B cell (primary cell): ENCODE measurements around the gene KLF5. TPM values are rescaled to one million over a fixed set of nuclear protein-coding genes. Genes with fewer than 3 reads are reported as not detected.

ENCODE experiments used
- ATAC-seq: fragments of 200-7000 bp; cut with Tn5 transposase; one replicate; pipeline ENCODE4 v1.10.0; 2021; ENCODE audit warnings: low read depth, mild to moderate bottlenecking, moderate number of reproducible peaks, moderate library complexity
- CTCF ChIA-PET: fragments of 350-600 bp; sonication (Branson Sonifier 250); formaldehyde crosslinking; loops from one replicate; lab custom pipeline; 2021; ENCODE audit warnings: antibody characterized with exemption, inconsistent platforms; lab: Charles Lee
- POLR2A ChIA-PET: fragments of 350-600 bp; sonication (Branson Sonifier 250); formaldehyde crosslinking; loops from one replicate; lab custom pipeline; 2021; ENCODE audit warnings: antibody characterized with exemption; lab: Charles Lee
- DNase-seq: peaks from one replicate; pipeline ENCODE4 v3.0.0; 2013
- H2AFZ ChIP-seq: 2 replicates; pipeline ENCODE4 v1.6.1; 2012; ENCODE audit warnings: mild to moderate bottlenecking, low read depth, low read length; ENCODE audit not compliant: insufficient read depth, poor library complexity, severe bottlenecking
- H3K27ac ChIP-seq, 2 donors: 1 replicate in 1 of 2; 2 replicates in 1 of 2; pipeline ENCODE4 v1.5.1; 2012 to 2013; ENCODE audit warnings: low read length in 2 of 2, mild to moderate bottlenecking in 2 of 2, moderate library complexity in 1 of 2
- H3K27me3 ChIP-seq, 4 experiments: fragments of 200-600 bp in 1 of 4; sonication (generic) in 1 of 4; replicated peaks in 1 of 4; 1 replicate in 2 of 4; 2 replicates in 2 of 4; pipeline versions ENCODE4 v1.6.1 to v1.7.0; 2013 to 2016; ENCODE audit warnings: low read length in 3 of 4, mild to moderate bottlenecking in 2 of 4, mixed read lengths in 1 of 4, moderate library complexity in 1 of 4; ENCODE audit not compliant: insufficient read depth in 4 of 4, control insufficient read depth in 3 of 4; ENCODE audit errors: control extremely low read depth in 1 of 4
- H3K36me3 ChIP-seq, 2 experiments: replicated peaks in 1 of 2; 1 replicate in 1 of 2; 2 replicates in 1 of 2; pipeline versions ENCODE4 v1.6.1 to v1.7.1; 2013; ENCODE audit warnings: low read length in 1 of 2; ENCODE audit not compliant: insufficient read depth in 2 of 2, control insufficient read depth in 1 of 2; ENCODE audit errors: control extremely low read depth in 1 of 2, extremely low read depth in 1 of 2
- H3K4me1 ChIP-seq, 2 donors: fragments of 200-600 bp in 1 of 2; sonication (generic) in 1 of 2; 1 replicate in 1 of 2; 2 replicates in 1 of 2; pipeline versions ENCODE4 v1.5.1 to v1.6.1; 2013 to 2017; ENCODE audit warnings: low read length in 2 of 2; ENCODE audit not compliant: control insufficient read depth in 2 of 2, insufficient read depth in 2 of 2
- H3K4me2 ChIP-seq: replicated peaks from 2 replicates; pipeline ENCODE3; 2012; ENCODE audit warnings: mild to moderate bottlenecking, low read depth, low read length; ENCODE audit not compliant: poor library complexity, severe bottlenecking
- H3K4me3 ChIP-seq, 5 experiments: fragments of 200-600 bp in 1 of 5; sonication (generic) in 1 of 5; 1 replicate in 3 of 5; 2 replicates in 2 of 5; pipeline versions ENCODE4 v1.5.1 to v1.7.0; 2011 to 2016; ENCODE audit warnings: low read length in 4 of 5, mild to moderate bottlenecking in 4 of 5, low read depth in 2 of 5, control low read depth in 1 of 5, moderate library complexity in 1 of 5; ENCODE audit not compliant: insufficient read depth in 1 of 5; ENCODE audit errors: control extremely low read depth in 1 of 5, extremely low read depth in 1 of 5
- H3K79me2 ChIP-seq: fragments of 200-600 bp; sonication (generic); one replicate; pipeline ENCODE4 v1.6.0; 2016; ENCODE audit warnings: low read length; ENCODE audit not compliant: control insufficient read depth, insufficient read depth
- H3K9ac ChIP-seq: fragments of 200-600 bp; sonication (generic); 2 replicates; pipeline ENCODE4 v1.6.1; 2017; ENCODE audit warnings: mild to moderate bottlenecking, low read length, moderate library complexity
- H3K9me3 ChIP-seq, 3 donors: one replicate each; pipeline versions ENCODE4 v1.6.1 to v1.7.1; 2013; ENCODE audit warnings: low read length in 2 of 3; ENCODE audit not compliant: control insufficient read depth in 2 of 3, insufficient read depth in 1 of 3; ENCODE audit errors: control extremely low read depth in 1 of 3
- H4K20me1 ChIP-seq: 2 replicates; pipeline ENCODE4 v1.6.0; 2012; ENCODE audit warnings: mild to moderate bottlenecking, low read length; ENCODE audit not compliant: insufficient read depth, control insufficient read depth, poor library complexity, severe bottlenecking
- H3K27ac Mint-ChIP-seq: one replicate; pipeline ENCODE4 v1.8.0; 2021; ENCODE audit warnings: mixed read lengths
- H3K27me3 Mint-ChIP-seq: one replicate; pipeline ENCODE4 v1.8.0; 2021; ENCODE audit warnings: mixed read lengths
- H3K4me1 Mint-ChIP-seq: one replicate; pipeline ENCODE4 v1.8.0; 2021; ENCODE audit warnings: mixed read lengths
- H3K4me3 Mint-ChIP-seq: one replicate; pipeline ENCODE4 v1.8.0; 2021; ENCODE audit warnings: mixed read lengths
- H3K9me3 Mint-ChIP-seq: one replicate; pipeline ENCODE4 v1.8.0; 2022; ENCODE audit warnings: mixed read lengths; ENCODE audit not compliant: insufficient read depth
- CTCF ChIP-seq: fragments of 200-600 bp; IDR thresholded peaks from one replicate; pipeline ENCODE4 v1.8.0; 2022; ENCODE audit warnings: antibody characterized with exemption, mild to moderate bottlenecking
- EZH2 ChIP-seq: IDR thresholded peaks from 2 replicates; pipeline ENCODE4 v1.6.1; 2012; ENCODE audit warnings: borderline replicate concordance, low read depth, mild to moderate bottlenecking, moderate library complexity, low read length; ENCODE audit not compliant: insufficient read depth, poor library complexity, severe bottlenecking
- WGBS: methylation state at CpG from one replicate; pipeline ENCODE4 v1.1.5; 2013; ENCODE audit warnings: missing lambda C conversion rate; ENCODE audit not compliant: insufficient coverage; 5-methylcytosine and 5-hydroxymethylcytosine counted together
- intact Hi-C: fragments of 100-400 bp; cut with micrococcal nuclease; formaldehyde crosslinking; loops from one replicate; pipeline ENCODE4 v1.10.0; 2022
- polyA plus RNA-seq: library from polyadenylated mRNA; depleted of rRNA; stranded (reverse); fragments of >200 nt; gene quantifications from 2 replicates; pipeline ENCODE4 v1.2.3, GENCODE V29; 2012
- total RNA-seq, 2 donors: library from RNA; stranded (reverse); fragments of 120-200 nt in 1 of 2; gene quantifications; 1 replicate in 1 of 2; 2 replicates in 1 of 2; pipeline versions ENCODE4 v1.2.3 to v1.2.4, GENCODE V29; 2013 to 2022

Gene KLF5
- total and polyA plus RNA-seq, 2 donors (not counting 1 experiment from before 2014, with no cell fraction given), result 0.94 to 1.5 TPM

- H3K27me3 ChIP-seq, result peaks cover 3 to 22% (median 18%) of the 10 kb centered on the region in 4 experiments
- POLR2A ChIA-PET, result interaction anchor here (0.6 kb wide), 1 partner anchor 75 kb away, joined by 4 read pairs; no protein-coding TSS in a partner anchor
- peaks cover 28% of the 10 kb centered on the region for H3K27me3 Mint-ChIP-seq
- no peak overlapping the region for H3K9ac ChIP-seq
- no peak for TF ChIP-seq CTCF
- no peak for TF ChIP-seq EZH2
- intact Hi-C loops, result no loop called here
- H3K4me2 ChIP-seq, result no peak overlapping the region
- no peak for DNase-seq
- H3K36me3 ChIP-seq, result no peaks in the 10 kb centered on the region
- H2AFZ ChIP-seq, result no peak overlapping the region
- H3K4me1 Mint-ChIP-seq, result peaks cover 24% of the 10 kb centered on the region
- no peaks in the 10 kb centered on the region for H3K9me3 Mint-ChIP-seq
- CTCF ChIA-PET, result no interaction called here
- no peak for ATAC-seq
- H3K4me3 ChIP-seq, result no peak overlapping the region
- no peaks in the 10 kb centered on the region for H3K9me3 ChIP-seq
- no peak overlapping the region for H3K4me3 Mint-ChIP-seq
- no peaks in the 10 kb centered on the region for H4K20me1 ChIP-seq
- peaks cover 15 to 18% of the 10 kb centered on the region in 2 donors for H3K4me1 ChIP-seq
- H3K27ac ChIP-seq, result no peak overlapping the region
- H3K79me2 ChIP-seq, result no peaks in the 10 kb centered on the region
- no peak overlapping the region for H3K27ac Mint-ChIP-seq
- 92% methylated on average over 9 of the region's 9 CpGs for WGBS
Measured at GRCh38 chr13:73061876-73062275, 3.1 kb downstream of the KLF5 start.

GRCh38 chr13:73062468-73062867, 3.7 kb downstream of the KLF5 start:
- CTCF ChIA-PET, result no interaction called here
- Mint-ChIP-seq H3K9me3 (no peaks in the 10 kb centered on the region), H3K27ac (no peak overlapping the region), H3K4me1 (peaks cover 24% of the 10 kb centered on the region), H3K27me3 (peaks cover 24% of the 10 kb centered on the region), H3K4me3 (no peak overlapping the region)
- ATAC-seq, result no peak
- no peaks in the 10 kb centered on the region for H4K20me1 ChIP-seq
- TF ChIP-seq EZH2 (no peak), CTCF (no peak)
- no peak overlapping the region for H2AFZ ChIP-seq
- no peak overlapping the region for H3K4me2 ChIP-seq
- intact Hi-C loops, result no loop called here
- peaks cover 3 to 22% (median 16%) of the 10 kb centered on the region in 4 experiments for H3K27me3 ChIP-seq
- H3K9ac ChIP-seq, result no peak overlapping the region
- no peak overlapping the region for H3K4me3 ChIP-seq
- POLR2A ChIA-PET, result no interaction called here
- DNase-seq, result no peak
- H3K79me2 ChIP-seq, result no peaks in the 10 kb centered on the region
- WGBS, result 100% methylated on average over 2 of the region's 13 CpGs
- no peaks in the 10 kb centered on the region for H3K9me3 ChIP-seq
- peaks cover 15 to 18% of the 10 kb centered on the region in 2 donors for H3K4me1 ChIP-seq
- no peaks in the 10 kb centered on the region for H3K36me3 ChIP-seq
- H3K27ac ChIP-seq, result no peak overlapping the region
